NK-92 (cell line): ENCODE data around the gene RNF40.
A peak's percentile ranks its signal among the peaks of the same experiment; 100 is the strongest.

ENCODE experiments used
- DNase-seq: peaks from one replicate; lab custom pipeline; 2025; ENCODE audit not compliant: unreplicated experiment; lab: John Stamatoyannopoulos, UW

The RNF40 gene

GRCh38 chr16:30761928-30762902 lies at the start of gene RNF40, which contains the start of gene CFAP119:
TSS of gene RNF40 (plus strand) at chr16:30762322. CDS start at chr16:30762546, 224 bp downstream.
TSS of gene CFAP119 (minus strand) at chr16:30762062. CDS start at chr16:30761748, 314 bp downstream.
- DNase-seq: peak; percentile 59

GRCh38 chr16:30715750-30716445 lies 46.2 kb upstream of the RNF40 start:
- no peak for DNase-seq

- no peak for DNase-seq
Measured at GRCh38 chr16:30720086-30720485, 42.0 kb upstream of the RNF40 start.

GRCh38 chr16:30720694-30721093 lies 41.4 kb upstream of the RNF40 start:
- DNase-seq: no peak

GRCh38 chr16:30721167-30721566 lies 41.0 kb upstream of the RNF40 start:
- no peak for DNase-seq

GRCh38 chr16:30721606-30722005 lies 40.5 kb upstream of the RNF40 start:
- DNase-seq: no peak

- DNase-seq: no peak
Measured at GRCh38 chr16:30722443-30722842, 39.7 kb upstream of the RNF40 start.

GRCh38 chr16:30722916-30723315 lies 39.2 kb upstream of the RNF40 start:
- DNase-seq: no peak

GRCh38 chr16:30723725-30724355 lies 38.3 kb upstream of the RNF40 start:
- DNase-seq: no peak

- DNase-seq: no peak
Measured at GRCh38 chr16:30724641-30725417, 37.3 kb upstream of the RNF40 start.

- DNase-seq: no peak
Measured at GRCh38 chr16:30725418-30725792, 36.7 kb upstream of the RNF40 start.

- DNase-seq: no peak
Measured at GRCh38 chr16:30728321-30728720, 33.8 kb upstream of the RNF40 start.

GRCh38 chr16:30728899-30729672 lies 33.0 kb upstream of the RNF40 start:
- no peak for DNase-seq

GRCh38 chr16:30731411-30731810 lies 30.7 kb upstream of the RNF40 start:
- no peak for DNase-seq

GRCh38 chr16:30736995-30737793 lies 24.9 kb upstream of the RNF40 start:
- no peak for DNase-seq

GRCh38 chr16:30737794-30738648 lies 24.1 kb upstream of the RNF40 start:
- no peak for DNase-seq

GRCh38 chr16:30738984-30739951 lies 22.9 kb upstream of the RNF40 start:
- DNase-seq: no peak
